Dedifferentiated amniotic fluid mesenchymal stem cell (primary cell): ENCODE data around the gene PLPPR1.
A peak's percentile ranks its signal among the peaks of the same experiment; 100 is the strongest.
"Not testable (repeated sequence)": the region's sequence is repeated elsewhere in the genome, so short reads cannot be mapped to it uniquely, and the experiment has no call there.

Source experiments
- DNase-seq: peaks from one replicate; pipeline ENCODE4 v3.0.0-alpha.2; 2016; ENCODE audit errors: extremely low spot score

Gene PLPPR1

GRCh38 chr9:101291043-101291442 lies 262.5 kb downstream of the PLPPR1 start:
- DNase-seq, result not testable (repeated sequence)

GRCh38 chr9:101299901-101300300 lies 271.4 kb downstream of the PLPPR1 start:
- no peak for DNase-seq

DNA sequence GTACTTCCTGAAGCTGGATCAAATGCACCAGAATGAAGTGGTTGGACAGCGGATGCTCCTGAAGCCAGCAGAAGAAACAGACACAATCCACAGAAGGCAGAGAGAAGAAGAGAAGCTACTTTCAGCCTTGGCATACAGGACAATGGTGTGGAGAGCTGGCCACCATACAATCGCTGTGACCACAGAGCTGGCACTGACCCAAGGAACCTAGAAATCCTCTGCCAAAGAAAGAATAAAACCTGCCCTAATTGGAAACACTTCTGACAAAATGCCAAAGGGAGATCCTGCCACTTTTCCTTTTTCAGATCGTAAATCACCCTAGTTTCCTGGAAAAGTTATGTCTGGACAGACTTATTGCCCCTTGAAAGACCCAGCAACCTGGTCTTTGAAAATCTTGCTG lies 278.5 kb downstream of the PLPPR1 start:
- DNase-seq, result no peak

DNA sequence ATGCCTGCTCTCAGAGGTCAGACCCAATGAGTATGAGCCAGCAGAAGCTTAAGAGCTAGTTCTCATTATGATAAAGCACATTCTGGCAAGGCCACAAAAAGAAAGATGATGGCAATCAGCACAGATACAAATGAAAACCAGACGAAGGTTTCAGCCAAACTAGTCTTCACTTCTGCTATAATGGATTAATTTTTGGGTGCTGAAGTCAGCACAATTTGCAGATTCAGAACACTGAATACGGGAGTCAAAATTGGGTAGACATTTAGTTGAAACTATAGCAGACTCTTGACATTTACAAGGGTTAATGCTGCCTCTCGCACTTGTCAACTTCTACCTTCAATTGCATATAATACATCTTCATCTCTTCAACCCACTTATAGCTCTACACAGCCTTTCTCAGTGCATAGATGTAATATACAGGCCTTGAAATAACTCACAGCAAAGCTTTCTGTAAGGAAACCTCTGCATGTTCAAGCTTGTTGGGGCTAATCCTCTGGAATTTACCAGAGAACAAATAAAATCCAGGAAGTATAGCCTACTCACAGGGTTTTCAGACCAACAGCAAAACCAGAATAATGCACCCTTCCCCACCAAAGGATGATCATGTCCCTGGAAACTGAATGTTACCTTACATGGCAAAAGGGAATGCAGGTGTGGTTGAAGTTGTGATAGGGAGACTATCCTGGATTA lies 279.1 kb downstream of the PLPPR1 start:
- DNase-seq, result no peak

- DNase-seq, result no peak
Observed at GRCh38 chr9:101309139-101309538, 280.6 kb downstream of the PLPPR1 start.

- DNase-seq, result no peak
Observed at GRCh38 chr9:101311191-101311590, 282.7 kb downstream of the PLPPR1 start.

DNA sequence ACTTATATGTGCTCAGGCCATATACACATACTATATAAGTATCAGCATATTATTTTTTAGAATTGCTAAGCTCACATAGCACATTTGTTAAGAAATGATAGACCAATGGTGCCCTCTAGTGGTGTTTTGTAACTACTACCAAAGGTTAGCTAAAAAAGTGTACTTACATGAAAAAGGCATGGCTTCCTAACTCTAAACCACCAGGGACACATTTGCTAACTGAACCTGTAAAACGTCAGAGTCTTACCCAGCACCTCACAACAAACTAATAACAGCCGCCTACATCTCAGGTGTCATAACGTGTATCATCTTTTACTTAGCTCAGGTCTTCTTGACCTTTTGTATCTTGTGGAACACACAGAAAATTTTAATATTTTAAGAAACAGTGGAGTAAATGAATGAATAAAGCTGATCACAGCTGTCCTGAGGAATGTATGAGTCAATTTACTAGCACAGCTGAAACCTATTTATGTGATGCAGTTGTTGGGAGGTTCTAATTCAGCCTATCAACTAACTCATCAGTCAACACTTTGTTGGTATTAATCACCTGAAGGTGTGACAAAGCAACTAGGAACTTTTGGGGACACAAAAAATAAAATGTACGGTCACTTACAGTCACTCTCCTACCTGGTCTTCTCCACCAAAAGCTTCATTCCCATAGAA lies 283.4 kb downstream of the PLPPR1 start:
- DNase-seq, result peak; percentile 84

- DNase-seq, result no peak
Observed at GRCh38 chr9:101312661-101313060, 284.1 kb downstream of the PLPPR1 start.

DNA sequence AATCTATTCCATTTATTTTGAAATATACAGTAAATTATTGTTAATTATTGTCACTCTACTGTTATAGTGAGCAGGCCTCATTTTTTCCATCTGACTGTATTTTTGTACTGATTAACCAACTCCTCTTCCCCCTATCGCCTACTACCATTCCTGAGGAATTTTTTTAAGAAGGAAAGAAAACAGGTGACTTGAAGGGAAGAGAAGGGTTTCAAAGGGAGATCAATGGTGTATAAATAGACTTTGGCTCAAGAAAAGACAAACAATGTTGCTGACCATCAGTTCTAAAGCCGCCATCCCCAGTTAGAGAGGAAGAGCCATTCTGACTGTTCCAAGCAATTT lies 286.6 kb downstream of the PLPPR1 start:
- no peak for DNase-seq

GRCh38 chr9:101317735-101318134 lies 289.2 kb downstream of the PLPPR1 start:
- no peak for DNase-seq

GRCh38 chr9:101323129-101323528 lies 294.6 kb downstream of the PLPPR1 start:
- DNase-seq, result no peak

DNA sequence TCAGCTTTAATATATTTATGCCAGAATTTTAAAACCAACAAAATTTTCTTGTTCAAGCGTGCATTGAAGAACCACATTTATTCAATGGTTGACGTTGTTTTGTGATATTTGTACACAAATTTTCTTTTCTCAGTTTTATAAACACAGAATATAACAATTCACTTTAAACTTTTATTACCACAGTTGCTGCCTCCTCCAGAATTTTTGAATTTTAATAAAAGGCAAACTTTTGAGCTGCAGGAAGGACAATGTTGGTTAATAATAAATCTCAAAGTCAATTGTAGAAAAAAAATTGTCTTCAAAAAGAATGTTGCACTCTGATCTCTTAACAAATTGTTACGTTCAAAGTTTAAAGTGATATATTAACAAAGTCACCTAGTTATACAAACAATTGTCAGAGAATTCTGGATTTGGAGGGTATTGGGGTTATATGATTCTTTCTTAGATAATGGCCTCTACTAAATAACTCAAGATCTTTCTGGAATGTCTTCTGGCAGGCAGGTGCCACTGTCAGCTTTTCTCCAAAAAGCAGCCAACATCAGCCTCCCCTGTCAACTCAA lies 295.8 kb downstream of the PLPPR1 start:
- DNase-seq, result no peak

DNA sequence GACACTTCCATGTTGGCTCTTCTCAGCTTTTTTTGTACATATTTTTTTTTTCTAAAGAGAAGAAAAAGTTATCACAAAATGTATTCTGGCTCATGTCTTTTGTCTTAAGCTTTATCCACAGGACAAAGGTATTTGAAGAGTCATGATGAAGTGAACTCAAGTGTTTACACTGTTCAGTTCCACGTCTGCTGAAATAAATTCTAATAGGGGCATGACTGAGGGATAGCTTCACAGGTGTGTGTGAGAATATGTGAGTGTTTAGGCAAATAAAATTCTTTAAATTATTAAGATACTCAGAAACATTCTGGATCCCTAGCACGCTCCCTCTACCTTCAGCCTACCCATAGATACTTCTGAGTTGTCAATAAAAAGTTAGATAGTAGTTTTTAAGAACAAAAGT lies 296.5 kb downstream of the PLPPR1 start:
- no peak for DNase-seq

- DNase-seq, result no peak
Observed at GRCh38 chr9:101326035-101326434, 297.5 kb downstream of the PLPPR1 start.

DNA sequence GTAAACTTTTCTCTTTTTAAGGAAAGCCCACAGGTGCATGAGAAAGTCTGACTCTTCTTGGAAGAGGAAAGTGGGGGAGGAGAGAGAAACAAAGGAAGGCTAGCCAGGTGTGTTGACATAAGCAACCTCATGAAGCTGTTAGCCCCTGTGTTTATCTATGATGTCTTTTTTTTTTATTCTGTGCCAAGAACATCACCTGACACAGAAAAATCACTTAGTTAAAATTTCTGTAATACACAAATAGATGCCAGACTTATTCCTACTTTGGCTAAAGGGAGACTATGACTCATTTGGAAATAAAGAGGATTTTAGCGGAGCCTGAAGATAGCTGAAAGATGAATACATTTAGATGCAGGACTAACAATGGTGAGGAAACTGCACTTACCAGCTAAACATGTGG lies 298.0 kb downstream of the PLPPR1 start:
- DNase-seq, result no peak

- DNase-seq, result not testable (repeated sequence)
Observed at GRCh38 chr9:101327422-101327909, 298.9 kb downstream of the PLPPR1 start.

DNA sequence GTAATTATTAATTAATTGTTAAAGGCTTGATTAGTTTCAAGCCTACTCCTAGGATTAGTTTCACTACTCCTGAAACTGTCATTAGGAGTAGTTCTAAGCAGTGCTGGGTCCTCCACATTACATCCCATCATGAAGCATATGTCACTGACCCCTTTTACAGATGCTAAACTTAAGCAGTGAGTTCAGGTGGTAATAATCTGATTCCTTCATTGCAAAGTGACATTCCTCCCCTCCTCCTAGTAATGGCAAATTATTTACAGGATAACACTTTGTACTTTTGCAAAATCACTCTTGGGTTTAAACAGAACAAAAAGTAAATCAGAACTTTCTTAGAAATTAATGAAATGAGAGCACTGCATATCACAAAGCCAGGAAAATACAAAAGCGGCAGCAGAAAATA lies 303.8 kb downstream of the PLPPR1 start:
- DNase-seq, result no peak

- DNase-seq, result no peak
Observed at GRCh38 chr9:101333490-101333889, 305.0 kb downstream of the PLPPR1 start.

DNA sequence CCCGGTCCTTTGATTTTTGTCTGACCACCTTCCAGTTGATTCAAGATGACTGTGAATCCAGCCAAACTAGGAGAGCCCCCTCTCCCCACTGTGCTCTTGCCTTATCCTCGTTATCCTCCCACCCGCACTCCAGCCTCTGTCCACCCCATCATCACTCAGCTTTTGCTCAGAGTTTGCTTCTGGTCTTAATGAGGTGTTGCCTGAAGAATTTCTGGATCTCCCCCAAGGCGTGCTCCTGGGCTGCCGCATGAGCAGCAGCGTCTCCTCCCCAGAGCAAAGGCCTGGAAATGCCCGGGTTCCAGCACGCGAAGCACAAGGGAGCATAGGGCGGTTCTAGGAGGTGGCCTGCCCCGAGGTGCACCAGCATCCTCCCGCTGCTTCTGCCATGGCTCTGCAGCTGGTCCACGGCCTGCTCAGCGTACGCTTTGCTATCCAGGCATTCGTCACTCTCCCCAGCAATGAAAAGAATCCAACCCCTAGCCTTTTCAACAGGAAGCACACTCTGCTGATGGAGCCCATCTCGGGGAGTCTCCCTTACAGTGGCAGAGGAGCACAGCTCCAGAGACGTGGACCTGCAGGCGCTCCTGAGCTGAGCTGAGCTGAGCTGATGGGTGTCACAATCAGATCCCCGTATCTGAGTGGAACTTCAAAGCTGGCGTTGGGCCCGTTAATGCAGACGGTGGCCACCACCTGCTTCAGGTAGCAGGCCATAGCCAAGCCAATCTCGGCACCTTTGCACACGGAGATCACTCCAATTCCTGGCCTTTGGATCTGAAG lies 305.6 kb downstream of the PLPPR1 start:
- DNase-seq, result no peak

- no peak for DNase-seq
Observed at GRCh38 chr9:101336091-101336490, 307.6 kb downstream of the PLPPR1 start.

GRCh38 chr9:101337237-101337636 lies 308.7 kb downstream of the PLPPR1 start:
- DNase-seq, result no peak

- DNase-seq, result no peak
Observed at GRCh38 chr9:101341958-101342357, 313.4 kb downstream of the PLPPR1 start.
